CD14-positive monocyte (primary cell): ENCODE data around the gene GNAT1. TPM values are rescaled to one million over a fixed set of nuclear protein-coding genes. Genes with fewer than 3 reads are reported as not detected.
A peak's percentile ranks its signal among the peaks of the same experiment; 100 is the strongest.

Source experiments
- DNase-seq, 3 donors: peaks; one replicate each; pipeline ENCODE4 v3.0.0-alpha.2; 2011 to 2022
- H2AFZ ChIP-seq: 2 replicates; pipeline ENCODE4 v1.6.0; 2012; ENCODE audit warnings: mild to moderate bottlenecking, low read depth, low read length, inconsistent platforms; ENCODE audit not compliant: insufficient read depth, poor library complexity, severe bottlenecking
- H3K27ac ChIP-seq, 2 donors: 1 replicate in 1 of 2; 2 replicates in 1 of 2; pipeline ENCODE4 v1.5.1; 2012 to 2013; ENCODE audit warnings: low read length in 2 of 2, control low read depth in 1 of 2, inconsistent platforms in 1 of 2, low read depth in 1 of 2, mild to moderate bottlenecking in 1 of 2
- H3K27me3 ChIP-seq, 2 donors: one replicate each; pipeline versions ENCODE4 v1.6.0 to v1.6.1; 2011 to 2013; ENCODE audit warnings: low read length in 2 of 2; ENCODE audit not compliant: control insufficient read depth in 2 of 2, insufficient read depth in 2 of 2
- H3K36me3 ChIP-seq, 2 donors: replicated peaks in 1 of 2; 1 replicate in 1 of 2; 2 replicates in 1 of 2; pipeline versions ENCODE4 v1.5.1 to v1.6.1; 2012 to 2013; ENCODE audit warnings: low read length in 2 of 2, control low read depth in 1 of 2, inconsistent platforms in 1 of 2, mild to moderate bottlenecking in 1 of 2; ENCODE audit not compliant: insufficient read depth in 2 of 2, control insufficient read depth in 1 of 2
- H3K4me1 ChIP-seq, 2 donors: 1 replicate in 1 of 2; 2 replicates in 1 of 2; pipeline versions ENCODE4 v1.5.1 to v1.6.1; 2012 to 2013; ENCODE audit warnings: low read length in 2 of 2, control low read depth in 1 of 2, inconsistent platforms in 1 of 2, mild to moderate bottlenecking in 1 of 2, moderate library complexity in 1 of 2; ENCODE audit not compliant: insufficient read depth in 2 of 2, control insufficient read depth in 1 of 2
- H3K4me2 ChIP-seq: replicated peaks from 2 replicates; pipeline ENCODE3; 2012; ENCODE audit warnings: low read length, moderate library complexity, mild to moderate bottlenecking; ENCODE audit not compliant: poor library complexity, severe bottlenecking; ENCODE audit errors: extremely low read depth
- H3K4me3 ChIP-seq, 3 experiments: fragments of 200-600 bp in 1 of 3; sonication (generic) in 1 of 3; replicated peaks in 1 of 3; 1 replicate in 2 of 3; 2 replicates in 1 of 3; pipeline ENCODE4 v1.5.1; 2011 to 2013; ENCODE audit warnings: low read length in 3 of 3, mild to moderate bottlenecking in 3 of 3, control low read depth in 2 of 3, low read depth in 2 of 3, inconsistent platforms in 1 of 3, moderate library complexity in 1 of 3
- H3K79me2 ChIP-seq: 2 replicates; pipeline ENCODE4 v1.6.0; 2012; ENCODE audit warnings: mild to moderate bottlenecking, control low read depth, inconsistent platforms, low read length, moderate library complexity; ENCODE audit not compliant: insufficient read depth
- H3K9ac ChIP-seq: 2 replicates; pipeline ENCODE4 v1.6.0; 2017; ENCODE audit warnings: low read length, mild to moderate bottlenecking; ENCODE audit not compliant: insufficient read depth, poor library complexity, severe bottlenecking
- H3K9me3 ChIP-seq, 2 donors: replicated peaks in 1 of 2; 1 replicate in 1 of 2; 2 replicates in 1 of 2; pipeline versions ENCODE4 v1.5.1 to v1.6.1; 2012 to 2013; ENCODE audit warnings: low read length in 2 of 2, control low read depth in 1 of 2; ENCODE audit not compliant: control insufficient read depth in 1 of 2, insufficient read depth in 1 of 2
- H4K20me1 ChIP-seq: 2 replicates; pipeline ENCODE4 v1.6.0; 2012; ENCODE audit warnings: mild to moderate bottlenecking, low read length, control low read depth, moderate library complexity; ENCODE audit not compliant: insufficient read depth
- H3K27ac Mint-ChIP-seq, 7 donors: one replicate each; pipeline ENCODE4 v1.8.0; 2020; ENCODE audit warnings: mild to moderate bottlenecking in 7 of 7, mixed read lengths in 7 of 7, moderate library complexity in 6 of 7, inconsistent platforms in 2 of 7
- H3K27me3 Mint-ChIP-seq, 3 donors: one replicate each; pipeline ENCODE4 v1.8.0; 2021 to 2022; ENCODE audit warnings: low read depth in 3 of 3, mild to moderate bottlenecking in 3 of 3, mixed read lengths in 3 of 3, moderate library complexity in 3 of 3, inconsistent platforms in 1 of 3
- H3K36me3 Mint-ChIP-seq, 2 donors: one replicate each; pipeline ENCODE4 v1.8.0; 2020; ENCODE audit warnings: mixed read lengths in 2 of 2, inconsistent platforms in 1 of 2, mild to moderate bottlenecking in 1 of 2
- H3K4me1 Mint-ChIP-seq: one replicate; pipeline ENCODE4 v1.8.0; 2020; ENCODE audit warnings: mild to moderate bottlenecking, mixed read lengths
- H3K4me3 Mint-ChIP-seq, 2 donors: one replicate each; pipeline ENCODE4 v1.8.0; 2020; ENCODE audit warnings: mild to moderate bottlenecking in 2 of 2, mixed read lengths in 2 of 2, moderate library complexity in 1 of 2
- H3K9me3 Mint-ChIP-seq, 7 donors: one replicate each; pipeline ENCODE4 v1.8.0; 2020 to 2022; ENCODE audit warnings: mixed read lengths in 7 of 7, mild to moderate bottlenecking in 6 of 7, moderate library complexity in 6 of 7, inconsistent platforms in 2 of 7
- CTCF ChIP-seq: fragments of 200-600 bp; IDR thresholded peaks from one replicate; pipeline ENCODE4 v1.8.0; 2022; ENCODE audit warnings: antibody characterized with exemption, mild to moderate bottlenecking
- WGBS: methylation state at CpG from one replicate; pipeline ENCODE4 v1.1.5; 2013; ENCODE audit warnings: missing lambda C conversion rate; ENCODE audit not compliant: insufficient coverage; 5-methylcytosine and 5-hydroxymethylcytosine counted together
- intact Hi-C, 2 donors: fragments of 100-400 bp; cut with micrococcal nuclease; formaldehyde crosslinking; loops; one replicate each; pipeline versions ENCODE4 v1.15.0 to v1.15.1; 2023
- polyA plus RNA-seq, 3 donors: library from polyadenylated mRNA; depleted of rRNA in 1 of 3; unstranded in 2 of 3; stranded (reverse) in 1 of 3; fragments of 300-500 nt in 2 of 3; fragments of >200 nt in 1 of 3; fragmentation: Illumina TruSeq in 2 of 3; gene quantifications; 1 replicate in 2 of 3; 2 replicates in 1 of 3; pipeline ENCODE4 v1.2.3, GENCODE V29; 2012 to 2021

Gene GNAT1
- polyA plus RNA-seq, 3 donors: not detected

GRCh38 chr3:50242381-50242770 lies 51.0 kb downstream of the GNAT1 start:
- TF ChIP-seq CTCF: no peak
- H3K9me3 ChIP-seq: no peaks in the 10 kb centered on the region
- no peak overlapping the region for H2AFZ ChIP-seq
- no peak for DNase-seq
- H3K4me1 ChIP-seq: peaks cover 92 to 94% of the 10 kb centered on the region in 2 donors
- H3K9ac ChIP-seq: peak overlapping the region; percentile 97
- peak overlapping the region; percentile 70 to 84 for H3K4me3 Mint-ChIP-seq
- H3K4me2 ChIP-seq: peak overlapping the region; percentile 77
- peak overlapping the region; percentile 96 to 98 (median 98) for H3K27ac Mint-ChIP-seq
- peak overlapping the region; percentile 98 to 100 for H3K27ac ChIP-seq
- 0% methylated on average over 1 of the region's 3 CpGs for WGBS
- H4K20me1 ChIP-seq: peaks cover 92% of the 10 kb centered on the region
- peaks cover 0 to 2% (median 0%) of the 10 kb centered on the region in 7 donors for H3K9me3 Mint-ChIP-seq
- H3K4me3 ChIP-seq: peak overlapping the region in 2 of 3 experiments; percentile 18 to 73
- intact Hi-C loops: no loop called here
- peaks cover 26 to 30% of the 10 kb centered on the region in 2 donors for H3K36me3 ChIP-seq
- peaks cover 0 to 3% (median 1%) of the 10 kb centered on the region in 3 donors for H3K27me3 Mint-ChIP-seq
- peaks cover 100% of the 10 kb centered on the region for H3K79me2 ChIP-seq
- H3K27me3 ChIP-seq: no peaks in the 10 kb centered on the region
- peaks cover 89% of the 10 kb centered on the region for H3K4me1 Mint-ChIP-seq
- H3K36me3 Mint-ChIP-seq: peaks cover 35 to 73% of the 10 kb centered on the region in 2 donors

- DNase-seq: peak; percentile 94 to 96 (median 94)
- Histone ChIP-seq H3K9me3 (no peaks in the 10 kb centered on the region), H3K36me3 (peaks cover 32 to 34% of the 10 kb centered on the region in 2 donors), H3K4me2 (peak overlapping the region; percentile 77), H3K27me3 (no peaks in the 10 kb centered on the region), H3K9ac (peak overlapping the region; percentile 97), H3K79me2 (peaks cover 100% of the 10 kb centered on the region), H3K4me1 (peaks cover 98 to 100% of the 10 kb centered on the region in 2 donors), H2AFZ (no peak overlapping the region), H3K27ac (peak overlapping the region; percentile 98 to 100), H3K4me3 (peak overlapping the region; percentile 30 to 73 (median 38)), H4K20me1 (peaks cover 92% of the 10 kb centered on the region)
- Mint-ChIP-seq H3K4me1 (peaks cover 95% of the 10 kb centered on the region), H3K27ac (peak overlapping the region; percentile 96 to 98 (median 98)), H3K4me3 (peak overlapping the region; percentile 70 to 84), H3K9me3 (peaks cover 0 to 2% (median 0%) of the 10 kb centered on the region in 7 donors), H3K27me3 (peaks cover 0 to 3% (median 1%) of the 10 kb centered on the region in 3 donors), H3K36me3 (peaks cover 36 to 78% of the 10 kb centered on the region in 2 donors)
- under 1% methylated on average over 13 of the region's 14 CpGs for WGBS
- no peak for TF ChIP-seq CTCF
- intact Hi-C loops: loop anchor here in 1 of 2 donors (1.0 kb wide), 1 partner anchor 9 kb away; no protein-coding TSS in a partner anchor
Observed at GRCh38 chr3:50242851-50243542, 51.6 kb downstream of the GNAT1 start.
